Stimulated activated memory B cell treated with anti-CD40 and anti-IgM and Interleukin-4, amounts not matched to agents 10 μg/mL and 1 μg/mL and 100 μg/mL, for 72 hours (primary cell): Measurements from ENCODE around the gene PARD3.
"Not testable (repeated sequence)": the region's sequence is repeated elsewhere in the genome, so short reads cannot be mapped to it uniquely, and the experiment has no call there.

ENCODE experiments used
- ATAC-seq: fragments of 150-1000 bp; cut with Tn5 transposase; 2 replicates; pipeline ENCODE4 v1.10.0; 2021
- H3K27ac Mint-ChIP-seq: one replicate; pipeline ENCODE4 v1.8.0; 2022; ENCODE audit warnings: mild to moderate bottlenecking, mixed read lengths
- H3K27me3 Mint-ChIP-seq: one replicate; pipeline ENCODE4 v1.8.0; 2022; ENCODE audit warnings: mixed read lengths
- H3K36me3 Mint-ChIP-seq: one replicate; pipeline ENCODE4 v1.8.0; 2022; ENCODE audit warnings: mixed read lengths
- H3K4me1 Mint-ChIP-seq: one replicate; pipeline ENCODE4 v1.8.0; 2022; ENCODE audit warnings: mixed read lengths
- H3K4me3 Mint-ChIP-seq: one replicate; pipeline ENCODE4 v1.8.0; 2022; ENCODE audit warnings: mild to moderate bottlenecking, moderate library complexity, mixed read lengths
- H3K9me3 Mint-ChIP-seq: one replicate; pipeline ENCODE4 v1.8.0; 2022; ENCODE audit warnings: mixed read lengths

The PARD3 gene

GRCh38 chr10:34815185-34816084, at the start of gene PARD3:
Gene PARD3, minus strand, starts transcription at chr10:34815296. Its CDS starts 301 bp downstream, at chr10:34814995.
- peak; percentile 22 for ATAC-seq
- peaks cover 11% of the 10 kb centered on the region for H3K4me1 Mint-ChIP-seq
- peaks cover 53% of the 10 kb centered on the region for H3K27me3 Mint-ChIP-seq
- no peak within 1 kb of the TSS for H3K27ac Mint-ChIP-seq
- peak within 1 kb of the TSS; percentile 62 for H3K4me3 Mint-ChIP-seq
- H3K36me3 Mint-ChIP-seq, result no peaks in the 10 kb centered on the region
- no peaks in the 10 kb centered on the region for H3K9me3 Mint-ChIP-seq

DNA sequence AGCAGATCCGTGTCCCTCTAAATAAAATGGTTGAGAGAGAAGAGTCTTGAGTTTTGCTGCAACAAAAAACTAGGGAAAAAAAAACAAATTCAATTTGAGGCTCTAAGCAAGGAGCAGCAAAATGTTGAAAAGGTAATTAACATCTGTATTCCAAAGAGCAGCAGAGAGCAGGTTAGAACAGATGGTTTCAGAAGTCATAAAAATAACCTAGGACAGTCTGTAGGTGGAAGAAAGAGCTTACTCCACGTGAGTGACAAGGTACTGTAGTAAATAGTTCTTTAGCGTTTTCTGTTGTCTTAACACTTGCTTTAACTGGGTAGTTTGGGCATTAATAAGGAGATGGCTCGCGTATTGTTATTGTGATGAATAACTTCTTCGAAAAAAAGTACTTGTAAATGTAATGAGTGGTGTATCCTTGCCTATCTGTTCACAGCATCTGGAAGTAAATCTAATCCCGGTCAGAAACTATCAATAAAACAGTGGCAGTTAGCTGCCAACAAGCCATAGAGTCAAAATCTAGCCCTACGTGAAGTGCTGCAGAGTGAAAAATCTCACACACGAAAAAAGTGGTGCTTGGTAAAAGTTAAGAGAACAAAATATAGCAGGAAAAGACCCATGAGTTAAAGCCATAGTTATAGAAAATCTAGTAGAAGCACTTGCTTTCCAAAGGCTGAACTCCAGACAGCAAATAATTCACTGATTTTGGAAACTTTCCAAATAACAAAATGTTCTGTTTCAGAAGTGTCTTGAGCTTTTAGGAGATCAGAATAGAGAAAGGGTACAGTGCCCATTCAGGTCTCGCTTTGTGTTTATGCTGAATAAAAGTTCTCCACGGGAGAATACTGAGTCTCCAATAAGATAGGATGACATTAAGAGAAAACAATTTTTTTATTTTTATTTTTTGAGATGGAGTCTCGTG, 49.3 kb upstream of the PARD3 start:
- H3K9me3 Mint-ChIP-seq, result no peaks in the 10 kb centered on the region
- no peak for ATAC-seq
- H3K4me1 Mint-ChIP-seq, result no peaks in the 10 kb centered on the region
- H3K27ac Mint-ChIP-seq, result no peak overlapping the region
- H3K36me3 Mint-ChIP-seq, result no peaks in the 10 kb centered on the region
- H3K27me3 Mint-ChIP-seq, result no peaks in the 10 kb centered on the region
- no peak overlapping the region for H3K4me3 Mint-ChIP-seq

DNA sequence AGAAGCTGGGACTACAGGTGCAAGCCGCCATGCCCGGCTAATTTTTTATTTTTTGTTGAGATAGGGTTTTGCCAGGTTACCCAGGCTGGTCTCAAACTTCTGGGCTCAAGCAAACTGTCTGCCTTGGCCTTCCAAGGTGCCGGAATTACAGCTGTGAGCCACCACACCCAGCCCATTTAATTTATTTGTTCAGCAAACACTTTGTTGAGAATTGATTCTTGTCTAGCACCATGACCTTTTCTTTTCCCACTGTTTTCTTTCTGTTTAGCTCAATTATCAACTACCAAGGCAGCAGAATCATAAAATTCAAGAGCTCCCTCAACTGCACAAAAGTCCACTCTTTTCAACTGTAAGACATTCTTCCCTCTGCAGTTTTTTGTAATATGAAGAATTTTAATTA, 47.8 kb upstream of the PARD3 start:
- no peaks in the 10 kb centered on the region for H3K4me1 Mint-ChIP-seq
- H3K27me3 Mint-ChIP-seq, result no peaks in the 10 kb centered on the region
- H3K27ac Mint-ChIP-seq, result no peak overlapping the region
- H3K4me3 Mint-ChIP-seq, result no peak overlapping the region
- ATAC-seq, result no peak
- no peaks in the 10 kb centered on the region for H3K9me3 Mint-ChIP-seq
- no peaks in the 10 kb centered on the region for H3K36me3 Mint-ChIP-seq

DNA sequence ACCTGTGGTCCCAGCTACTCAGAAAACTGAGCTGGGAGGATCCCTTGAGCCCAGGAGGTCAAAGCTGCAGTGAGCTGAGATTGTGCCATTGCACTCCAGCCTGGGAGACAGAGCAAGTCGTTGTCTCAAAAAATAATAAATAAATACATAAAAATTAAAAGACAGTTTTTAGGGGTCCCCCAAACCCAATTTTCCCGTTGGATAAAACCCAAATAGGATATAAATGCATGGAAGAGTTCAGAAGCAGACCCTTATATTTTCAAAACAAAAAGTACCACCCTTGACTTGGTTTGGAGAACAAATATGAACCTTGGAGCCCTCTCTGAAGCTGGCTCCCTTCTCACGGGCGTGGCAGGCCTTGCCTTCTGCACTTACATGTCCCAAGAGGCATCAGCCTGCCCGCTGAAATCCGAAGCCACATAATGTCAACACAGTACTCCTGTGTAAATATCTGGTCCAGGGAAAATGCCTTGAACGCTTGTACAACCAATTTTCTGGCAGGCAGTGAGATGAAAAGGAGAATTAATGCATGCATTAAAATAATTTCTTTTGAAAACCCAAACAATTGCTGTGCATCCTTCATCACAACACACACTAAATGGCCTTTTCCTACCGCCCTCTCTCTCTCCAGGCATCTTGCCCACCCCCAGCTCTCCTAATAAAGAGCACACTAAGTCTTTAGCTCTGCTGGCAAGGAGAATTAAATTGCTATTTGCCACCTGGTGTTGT, 46.4 kb upstream of the PARD3 start:
- no peak for ATAC-seq
- Mint-ChIP-seq H3K27ac (no peak overlapping the region), H3K36me3 (no peaks in the 10 kb centered on the region), H3K9me3 (no peaks in the 10 kb centered on the region), H3K4me1 (no peaks in the 10 kb centered on the region), H3K4me3 (no peak overlapping the region), H3K27me3 (no peaks in the 10 kb centered on the region)

GRCh38 chr10:34859170-34859569, 44.1 kb upstream of the PARD3 start:
- no peak overlapping the region for H3K27ac Mint-ChIP-seq
- no peaks in the 10 kb centered on the region for H3K36me3 Mint-ChIP-seq
- no peak for ATAC-seq
- H3K4me3 Mint-ChIP-seq, result no peak overlapping the region
- no peaks in the 10 kb centered on the region for H3K27me3 Mint-ChIP-seq
- H3K9me3 Mint-ChIP-seq, result no peaks in the 10 kb centered on the region
- H3K4me1 Mint-ChIP-seq, result no peaks in the 10 kb centered on the region

DNA sequence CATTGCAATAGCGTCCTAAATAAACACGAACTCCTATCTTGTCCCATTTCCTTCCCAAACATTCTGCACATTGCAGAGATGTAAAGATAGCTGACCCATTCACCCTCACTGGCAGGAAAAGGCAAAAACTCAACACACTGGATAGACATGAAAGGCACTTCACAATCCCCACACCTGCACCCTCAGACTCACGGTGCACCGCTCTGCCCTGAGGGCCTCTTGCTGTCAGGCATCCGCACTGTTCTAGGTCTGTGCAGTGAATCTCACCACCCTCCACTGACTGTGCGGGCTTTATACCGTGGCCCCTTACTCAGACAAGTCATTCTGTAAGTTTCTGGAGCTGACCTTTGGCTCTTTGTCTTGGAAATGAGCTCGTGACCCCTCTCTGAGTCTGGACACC, 42.9 kb upstream of the PARD3 start:
- Mint-ChIP-seq H3K27me3 (no peaks in the 10 kb centered on the region), H3K4me1 (no peaks in the 10 kb centered on the region), H3K9me3 (no peaks in the 10 kb centered on the region), H3K27ac (no peak overlapping the region), H3K4me3 (no peak overlapping the region), H3K36me3 (no peaks in the 10 kb centered on the region)
- no peak for ATAC-seq

DNA sequence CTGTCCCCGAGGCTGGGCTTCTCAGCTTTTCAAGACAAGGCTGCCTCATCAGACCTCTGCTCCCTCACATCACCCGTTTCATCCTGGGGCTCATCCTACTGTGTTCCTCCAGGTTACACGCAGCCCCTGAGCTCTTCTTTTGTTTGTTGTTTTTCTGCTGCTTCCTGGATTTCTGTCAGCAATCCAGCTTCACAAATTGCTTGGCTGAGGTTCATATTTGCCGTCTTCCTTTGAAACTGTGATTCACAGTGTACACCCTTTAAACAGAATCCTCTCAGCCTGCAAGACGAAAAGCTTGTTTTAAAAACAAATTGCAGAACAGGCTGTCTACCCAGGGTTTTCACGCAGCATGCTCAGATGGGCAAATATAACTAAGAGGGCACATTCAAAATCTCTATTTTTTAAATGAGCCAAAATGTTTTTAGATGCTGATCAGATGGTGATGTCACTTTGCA, 39.1 kb upstream of the PARD3 start:
- no peak overlapping the region for H3K27ac Mint-ChIP-seq
- H3K36me3 Mint-ChIP-seq, result no peaks in the 10 kb centered on the region
- no peaks in the 10 kb centered on the region for H3K9me3 Mint-ChIP-seq

GRCh38 chr10:34853357-34853756, 38.3 kb upstream of the PARD3 start:
- Mint-ChIP-seq H3K4me3 (no peak overlapping the region), H3K9me3 (no peaks in the 10 kb centered on the region), H3K27ac (no peak overlapping the region), H3K36me3 (no peaks in the 10 kb centered on the region), H3K4me1 (no peaks in the 10 kb centered on the region), H3K27me3 (no peaks in the 10 kb centered on the region)
- no peak for ATAC-seq

More for the DNA sequence above, 39.1 kb upstream of the PARD3 start:
- Mint-ChIP-seq H3K27me3 (no peaks in the 10 kb centered on the region), H3K4me1 (no peaks in the 10 kb centered on the region), H3K4me3 (no peak overlapping the region)
- no peak for ATAC-seq

GRCh38 chr10:34850558-34850957, 35.5 kb upstream of the PARD3 start:
- no peak overlapping the region for H3K4me3 Mint-ChIP-seq
- no peaks in the 10 kb centered on the region for H3K4me1 Mint-ChIP-seq
- H3K27me3 Mint-ChIP-seq, result no peaks in the 10 kb centered on the region
- no peaks in the 10 kb centered on the region for H3K9me3 Mint-ChIP-seq
- no peaks in the 10 kb centered on the region for H3K36me3 Mint-ChIP-seq
- ATAC-seq, result no peak
- H3K27ac Mint-ChIP-seq, result no peak overlapping the region

GRCh38 chr10:34850036-34850435, 34.9 kb upstream of the PARD3 start:
- ATAC-seq, result no peak
- Mint-ChIP-seq H3K27me3 (no peaks in the 10 kb centered on the region), H3K9me3 (no peaks in the 10 kb centered on the region), H3K36me3 (no peaks in the 10 kb centered on the region), H3K4me1 (no peaks in the 10 kb centered on the region), H3K27ac (no peak overlapping the region), H3K4me3 (no peak overlapping the region)

- Mint-ChIP-seq H3K27me3 (no peaks in the 10 kb centered on the region), H3K9me3 (no peaks in the 10 kb centered on the region), H3K36me3 (no peaks in the 10 kb centered on the region), H3K27ac (no peak overlapping the region), H3K4me1 (no peaks in the 10 kb centered on the region), H3K4me3 (no peak overlapping the region)
- no peak for ATAC-seq
Measured at GRCh38 chr10:34845070-34845469, 30.0 kb upstream of the PARD3 start.

- Mint-ChIP-seq H3K9me3 (no peaks in the 10 kb centered on the region), H3K4me1 (no peaks in the 10 kb centered on the region), H3K27me3 (no peaks in the 10 kb centered on the region), H3K36me3 (no peaks in the 10 kb centered on the region), H3K4me3 (no peak overlapping the region), H3K27ac (no peak overlapping the region)
- no peak for ATAC-seq
Measured at GRCh38 chr10:34844448-34844847, 29.4 kb upstream of the PARD3 start.

DNA sequence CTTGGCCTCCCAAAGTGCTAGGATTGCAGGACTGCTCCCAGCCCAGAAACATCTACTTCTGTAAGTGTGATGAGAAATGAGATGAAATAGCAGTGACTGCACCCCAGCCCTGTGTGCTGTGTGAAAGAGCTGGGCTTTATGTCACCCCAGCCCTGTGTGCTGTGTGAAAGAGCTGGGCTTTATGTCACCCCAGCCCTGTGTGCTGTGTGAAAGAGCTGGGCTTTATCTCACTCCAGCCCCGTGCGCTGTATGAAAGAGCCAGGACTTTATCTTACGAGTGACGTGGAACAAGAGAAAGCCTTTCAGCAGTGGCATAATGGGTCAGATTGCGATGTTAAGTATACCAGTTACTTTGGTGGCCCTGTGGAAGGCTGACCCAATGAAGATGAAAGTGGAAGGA, 28.4 kb upstream of the PARD3 start:
- H3K27ac Mint-ChIP-seq, H3K27me3 Mint-ChIP-seq, H3K4me1 Mint-ChIP-seq, H3K36me3 Mint-ChIP-seq, H3K9me3 Mint-ChIP-seq, ATAC-seq, H3K4me3 Mint-ChIP-seq: not testable (repeated sequence)

GRCh38 chr10:34838366-34838900, 23.3 kb upstream of the PARD3 start:
- no peak overlapping the region for H3K4me3 Mint-ChIP-seq
- ATAC-seq, result no peak
- no peak overlapping the region for H3K27ac Mint-ChIP-seq
- no peaks in the 10 kb centered on the region for H3K4me1 Mint-ChIP-seq
- H3K9me3 Mint-ChIP-seq, result peaks cover 4% of the 10 kb centered on the region
- H3K27me3 Mint-ChIP-seq, result no peaks in the 10 kb centered on the region
- H3K36me3 Mint-ChIP-seq, result no peaks in the 10 kb centered on the region
